IMR-90 (cell line): ENCODE results near the gene TDRKH. TPM values are rescaled to one million over a fixed set of nuclear protein-coding genes. Genes with fewer than 3 reads are reported as not detected.

Experiments
- ATAC-seq: fragments of 200-7000 bp; cut with Tn5 transposase; 2 replicates; pipeline ENCODE4 v1.9.1; 2020; ENCODE audit warnings: low read depth, mild to moderate bottlenecking, moderate library complexity
- BruUV-seq: library from RNA; stranded (reverse); fragments of 400-500 nt; replicated peaks from 2 replicates; lab custom pipeline; 2021; lab: Mats Ljungman, UMichigan
- CTCF ChIA-PET: fragments of 300-600 bp; formaldehyde crosslinking; extraction: SDS; loops from one replicate; lab custom pipeline; 2021; ENCODE audit warnings: antibody characterized with exemption; lab: Yijun Ruan, JAX
- POLR2A ChIA-PET: fragments of 300-600 bp; sonication (Branson Sonifier 250); formaldehyde crosslinking; loops from one replicate; lab custom pipeline; 2022; ENCODE audit warnings: antibody characterized with exemption; ENCODE audit not compliant: unreplicated experiment; lab: Charles Lee
- DNase-seq: peaks from one replicate; pipeline ENCODE4 v3.0.0; 2013
- H2AFZ ChIP-seq: replicated peaks from 2 replicates; pipeline ENCODE3; 2013; ENCODE audit warnings: low read length, mild to moderate bottlenecking; ENCODE audit not compliant: poor library complexity
- H2AK5ac ChIP-seq: 2 replicates; pipeline ENCODE4 v1.6.1; 2013; ENCODE audit warnings: low read depth, low read length, inconsistent platforms
- H2AK9ac ChIP-seq: replicated peaks from 2 replicates; pipeline ENCODE3; 2013; ENCODE audit warnings: mild to moderate bottlenecking, low read depth, low read length, moderate library complexity; ENCODE audit not compliant: poor library complexity
- H2BK120ac ChIP-seq: 2 replicates; pipeline ENCODE4 v1.6.1; 2013; ENCODE audit warnings: low read depth, low read length, inconsistent platforms
- H2BK15ac ChIP-seq: 3 replicates; pipeline ENCODE4 v1.6.1; 2013; ENCODE audit warnings: low read depth, low read length, inconsistent platforms
- H2BK20ac ChIP-seq: 2 replicates; pipeline ENCODE4 v1.6.1; 2013; ENCODE audit warnings: low read depth, mild to moderate bottlenecking, inconsistent platforms, low read length, moderate library complexity
- H2BK5ac ChIP-seq: 2 replicates; pipeline ENCODE4 v1.6.1; 2013; ENCODE audit warnings: mild to moderate bottlenecking, low read depth, low read length, inconsistent platforms; ENCODE audit not compliant: poor library complexity, severe bottlenecking
- H3K14ac ChIP-seq: replicated peaks from 2 replicates; pipeline ENCODE4 v1.6.1; 2013; ENCODE audit warnings: low read depth, low read length, inconsistent platforms
- H3K18ac ChIP-seq: 2 replicates; pipeline ENCODE4 v1.6.1; 2013; ENCODE audit warnings: low read depth, low read length, control low read depth
- H3K23ac ChIP-seq: 2 replicates; pipeline ENCODE4 v1.6.1; 2013; ENCODE audit warnings: low read depth, low read length, inconsistent platforms
- H3K27ac ChIP-seq: 2 replicates; pipeline ENCODE4 v1.5.1; 2013; ENCODE audit warnings: mild to moderate bottlenecking, control low read depth, low read length; ENCODE audit not compliant: insufficient read depth
- H3K27me3 ChIP-seq: 2 replicates; pipeline ENCODE4 v1.6.1; 2013; ENCODE audit warnings: low read length; ENCODE audit not compliant: control insufficient read depth, insufficient read depth
- H3K36me3 ChIP-seq: 2 replicates; pipeline ENCODE4 v1.6.1; 2013; ENCODE audit warnings: low read length, mixed read lengths; ENCODE audit not compliant: control insufficient read depth, insufficient read depth
- H3K4ac ChIP-seq: 2 replicates; pipeline ENCODE4 v1.6.1; 2013; ENCODE audit warnings: low read depth, low read length, inconsistent platforms
- H3K4me1 ChIP-seq: 2 replicates; pipeline ENCODE4 v1.6.1; 2013; ENCODE audit warnings: low read length, mixed read lengths; ENCODE audit not compliant: control insufficient read depth, insufficient read depth
- H3K4me2 ChIP-seq: 2 replicates; pipeline ENCODE4 v1.6.1; 2013; ENCODE audit warnings: low read depth, mild to moderate bottlenecking, control low read depth, low read length, moderate library complexity
- H3K4me3 ChIP-seq: 2 replicates; pipeline ENCODE4 v1.5.1; 2013; ENCODE audit warnings: low read depth, mild to moderate bottlenecking, control low read depth, low read length, moderate library complexity; ENCODE audit not compliant: insufficient read depth
- H3K56ac ChIP-seq: 2 replicates; pipeline ENCODE4 v1.6.1; 2013; ENCODE audit warnings: low read length, inconsistent platforms; ENCODE audit not compliant: insufficient read depth; ENCODE audit errors: extremely low read depth
- H3K79me1 ChIP-seq, 2 experiments: 2 replicates each; pipeline ENCODE4 v1.6.1; 2013; ENCODE audit warnings: low read length in 2 of 2, inconsistent platforms in 1 of 2, low read depth in 1 of 2
- H3K9ac ChIP-seq: 2 replicates; pipeline ENCODE4 v1.6.1; 2013; ENCODE audit warnings: low read depth, low read length, control low read depth
- H3K9me1 ChIP-seq: 2 replicates; pipeline ENCODE4 v1.6.1; 2013; ENCODE audit warnings: low read length, inconsistent platforms; ENCODE audit not compliant: insufficient read depth
- H3K9me3 ChIP-seq: 2 replicates; pipeline ENCODE4 v1.6.1; 2013; ENCODE audit warnings: low read length; ENCODE audit not compliant: control insufficient read depth, insufficient read depth
- H4K20me1 ChIP-seq: 2 replicates; pipeline ENCODE4 v1.6.1; 2013; ENCODE audit warnings: low read length, inconsistent platforms; ENCODE audit not compliant: insufficient read depth
- H4K5ac ChIP-seq: 2 replicates; pipeline ENCODE4 v1.6.1; 2013; ENCODE audit warnings: mild to moderate bottlenecking, low read depth, low read length, control low read depth
- H4K8ac ChIP-seq, 2 experiments: 2 replicates each; pipeline ENCODE4 v1.6.1; 2013; ENCODE audit warnings: low read depth in 2 of 2, low read length in 2 of 2, control low read depth in 1 of 2, inconsistent platforms in 1 of 2
- H4K91ac ChIP-seq: 2 replicates; pipeline ENCODE4 v1.6.1; 2013; ENCODE audit warnings: low read depth, low read length, inconsistent platforms; ENCODE audit not compliant: insufficient read depth
- BHLHE40 ChIP-seq: fragments of 150-350 bp; IDR thresholded peaks from 2 replicates; pipeline ENCODE4 v1.6.1; 2016; ENCODE audit warnings: mild to moderate bottlenecking, low read depth, low read length
- CEBPB ChIP-seq: IDR thresholded peaks from 2 replicates; pipeline ENCODE4 v1.6.1; 2012; ENCODE audit warnings: low read depth, low read length, improper control_type of control experiment
- CHD1 ChIP-seq: IDR thresholded peaks from 2 replicates; pipeline ENCODE4 v1.6.1; 2012; ENCODE audit warnings: low read depth, low read length, improper control_type of control experiment
- CTCF ChIP-seq: conservative IDR thresholded peaks from 2 replicates; pipeline ENCODE4 v1.5.1; 2012; ENCODE audit warnings: mild to moderate bottlenecking, low read depth, low read length, improper control_type of control experiment
- ELK1 ChIP-seq: fragments of 150-350 bp; IDR thresholded peaks from 2 replicates; pipeline ENCODE4 v1.6.1; 2016; ENCODE audit warnings: low read depth, mild to moderate bottlenecking, low read length, moderate library complexity, borderline replicate concordance
- FOS ChIP-seq: fragments of 150-350 bp; IDR thresholded peaks from 2 replicates; pipeline ENCODE4 v1.6.1; 2016; ENCODE audit warnings: low read depth, low read length
- MAFK ChIP-seq: IDR thresholded peaks from 2 replicates; pipeline ENCODE4 v1.6.1; 2012; ENCODE audit warnings: low read depth, low read length, improper control_type of control experiment
- MAZ ChIP-seq: IDR thresholded peaks from 2 replicates; pipeline ENCODE4 v1.6.1; 2012; ENCODE audit warnings: low read depth, mild to moderate bottlenecking, low read length, improper control_type of control experiment, moderate library complexity, borderline replicate concordance
- MXI1 ChIP-seq: IDR thresholded peaks from 2 replicates; pipeline ENCODE4 v1.6.1; 2012; ENCODE audit warnings: low read depth, mild to moderate bottlenecking, low read length, moderate library complexity, borderline replicate concordance
- NFE2L2 ChIP-seq: fragments of 150-350 bp; IDR thresholded peaks from 2 replicates; pipeline ENCODE4 v1.6.1; 2016; ENCODE audit warnings: low read depth, mild to moderate bottlenecking, low read length
- POLR2A ChIP-seq: IDR thresholded peaks from 2 replicates; pipeline ENCODE4 v1.6.1; 2012; ENCODE audit warnings: mild to moderate bottlenecking, low read depth, low read length
- RAD21 ChIP-seq: IDR thresholded peaks from 2 replicates; pipeline ENCODE4 v1.6.1; 2012; ENCODE audit warnings: low read length, improper control_type of control experiment
- RCOR1 ChIP-seq: IDR thresholded peaks from 2 replicates; pipeline ENCODE4 v1.6.1; 2012; ENCODE audit warnings: mild to moderate bottlenecking, low read length, improper control_type of control experiment; ENCODE audit not compliant: insufficient replicate concordance
- RFX5 ChIP-seq: IDR thresholded peaks from 2 replicates; pipeline ENCODE4 v1.8.0; 2012; ENCODE audit warnings: low read depth, mild to moderate bottlenecking, low read length, moderate library complexity
- SMC3 ChIP-seq: fragments of 150-350 bp; IDR thresholded peaks from 2 replicates; pipeline ENCODE4 v1.6.1; 2016; ENCODE audit warnings: low read depth, mild to moderate bottlenecking, antibody characterized with exemption, low read length, moderate library complexity
- WGBS, 2 experiments: methylation state at CpG; one replicate each; pipeline versions ENCODE4 v1.1.5 to v1.1.7; 2013; ENCODE audit warnings: missing lambda C conversion rate in 2 of 2; ENCODE audit not compliant: insufficient read length in 1 of 2; ENCODE audit errors: extremely low coverage in 2 of 2; 5-methylcytosine and 5-hydroxymethylcytosine counted together
- dilution Hi-C: fragments of 300-500 bp; cut with HindIII; formaldehyde crosslinking; loops from one replicate; pipeline ENCODE4 v1.14.3; 2018; ENCODE audit warnings: low sequenced_read_pairs; ENCODE audit not compliant: unreplicated experiment
- in situ Hi-C: fragments of 300-500 bp; cut with MboI; formaldehyde crosslinking; loops from 3 replicates; pipeline ENCODE4 v1.14.3; 2019; ENCODE audit warnings: low sequenced_read_pairs, inconsistent platforms, mixed read lengths
- intact Hi-C: fragments of 100-400 bp; cut with micrococcal nuclease; formaldehyde crosslinking; loops from 2 replicates; pipeline ENCODE4 v1.10.0; 2022
- polyA plus RNA-seq, 3 experiments: library from polyadenylated mRNA; depleted of rRNA; stranded (reverse); fragments of >200 nt; gene quantifications; 2 replicates each; pipeline ENCODE4 v1.2.3, GENCODE V29; 2012; ENCODE audit warnings: low replicate concordance in 1 of 3
- total RNA-seq: library from RNA; depleted of rRNA; stranded (reverse); fragments of >200 nt; gene quantifications from 2 replicates; pipeline ENCODE4 v1.2.3, GENCODE V29; 2012
- TF ChIP-seq, protein P1 (sequence below): fragments of 150-350 bp; IDR thresholded peaks from 2 replicates; pipeline ENCODE4 v1.6.1; 2017; ENCODE audit warnings: mild to moderate bottlenecking, antibody characterized with exemption, low read length, low read depth

TDRKH gene
- total and polyA plus RNA-seq, 2 of the 4 experiments (the other 2 are of a cell fraction), result 1.2 to 2.2 TPM

- H3K4me2 ChIP-seq, result no peak overlapping the region
- H3K9me1 ChIP-seq, result no peaks in the 10 kb centered on the region
- H2AK5ac ChIP-seq, result no peak overlapping the region
- no peak overlapping the region for H2BK15ac ChIP-seq
- dilution Hi-C loops, result no loop called here
- no peaks in the 10 kb centered on the region for H3K9me3 ChIP-seq
- no peak overlapping the region for H3K27ac ChIP-seq
- H3K79me1 ChIP-seq, result no peaks in the 10 kb centered on the region
- ChIA-PET CTCF (interaction anchor here (0.7 to 0.9 kb wide), 2 partner anchors 11 to 31 kb away, joined by 3 to 4 read pairs; no protein-coding TSS in a partner anchor), POLR2A (no interaction called here)
- no peak overlapping the region for H2BK120ac ChIP-seq
- in situ Hi-C loops, result no loop called here
- DNase-seq (no peak), ATAC-seq (no peak)
- peaks cover 52% of the 10 kb centered on the region for H3K27me3 ChIP-seq
- H3K56ac ChIP-seq, result no peak overlapping the region
- H3K18ac ChIP-seq, result no peak overlapping the region
- H3K4me1 ChIP-seq, result peaks cover 4% of the 10 kb centered on the region; the same call in 1 of the 2 replicates
- H4K20me1 ChIP-seq, result no peaks in the 10 kb centered on the region
- H3K4me3 ChIP-seq, result no peak overlapping the region
- TF ChIP-seq, protein P1, sequence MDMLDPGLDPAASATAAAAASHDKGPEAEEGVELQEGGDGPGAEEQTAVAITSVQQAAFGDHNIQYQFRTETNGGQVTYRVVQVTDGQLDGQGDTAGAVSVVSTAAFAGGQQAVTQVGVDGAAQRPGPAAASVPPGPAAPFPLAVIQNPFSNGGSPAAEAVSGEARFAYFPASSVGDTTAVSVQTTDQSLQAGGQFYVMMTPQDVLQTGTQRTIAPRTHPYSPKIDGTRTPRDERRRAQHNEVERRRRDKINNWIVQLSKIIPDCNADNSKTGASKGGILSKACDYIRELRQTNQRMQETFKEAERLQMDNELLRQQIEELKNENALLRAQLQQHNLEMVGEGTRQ, result no peak
- TF ChIP-seq SMC3, result no peak
- no peak for TF ChIP-seq MAFK
- TF ChIP-seq MAZ, result no peak
- no peak for TF ChIP-seq NFE2L2
- TF ChIP-seq MXI1, result no peak
- no peak for TF ChIP-seq ELK1
- no peak for TF ChIP-seq CTCF
- TF ChIP-seq CEBPB, result no peak
- no peak for TF ChIP-seq RAD21
- no peak for TF ChIP-seq POLR2A
- TF ChIP-seq CHD1, result no peak
- no peak for TF ChIP-seq BHLHE40
- no peak for TF ChIP-seq FOS
- TF ChIP-seq RFX5, result no peak
- TF ChIP-seq RCOR1, result no peak
- H3K14ac ChIP-seq, result no peak overlapping the region
- H2BK20ac ChIP-seq, result no peak overlapping the region
- no peak overlapping the region for H3K9ac ChIP-seq
- intact Hi-C loops, result no loop called here
- BruUV-seq, result no TSS peak
- H4K8ac ChIP-seq, result no peak overlapping the region
- H4K91ac ChIP-seq, result no peak overlapping the region
- no peaks in the 10 kb centered on the region for H3K36me3 ChIP-seq
- H3K4ac ChIP-seq, result no peak overlapping the region
- H2BK5ac ChIP-seq, result no peak overlapping the region
- H4K5ac ChIP-seq, result no peak overlapping the region
- no peak overlapping the region for H2AFZ ChIP-seq
- WGBS, 2 experiments, result no CpG with 5 or more reads among the region's 3 CpGs
- H3K23ac ChIP-seq, result no peak overlapping the region
- H2AK9ac ChIP-seq, result no peak overlapping the region
Measured at GRCh38 chr1:151723726-151724370, 66.5 kb downstream of the TDRKH start.
